HepG2 (cell line): ENCODE data around the gene SCT. TPM values are rescaled to one million over a fixed set of nuclear protein-coding genes. Genes with fewer than 3 reads are reported as not detected.

ENCODE experiments used
- ATAC-seq: fragments of 200-7000 bp; cut with Tn5 transposase; 3 replicates; pipeline ENCODE4 v1.9.1; 2020; ENCODE audit warnings: mild to moderate bottlenecking, moderate library complexity
- BruUV-seq: library from RNA; stranded (reverse); fragments of 400-500 nt; replicated peaks from 2 replicates; lab custom pipeline; 2021; lab: Mats Ljungman, UMichigan
- CTCF ChIA-PET: fragments of 300-600 bp; formaldehyde crosslinking; extraction: SDS; loops from one replicate; lab custom pipeline; 2021; ENCODE audit warnings: low total read pairs, inconsistent platforms, low intra/inter-chr PET ratio; lab: Yijun Ruan, JAX
- POLR2A ChIA-PET: fragments of 350-600 bp; sonication (Branson Sonifier 250); formaldehyde crosslinking; loops from one replicate; lab custom pipeline; 2020; ENCODE audit warnings: antibody characterized with exemption, inconsistent platforms; lab: Yijun Ruan, JAX
- DNase-seq: peaks from one replicate; pipeline ENCODE4 v3.0.0-alpha.2; 2015; ENCODE audit warnings: low spot score
- FAIRE-seq: peaks from 3 replicates; lab custom pipeline; 2011; peaks lifted over from hg19 to GRCh38; lab: Jason Lieb, UNC
- H2AFZ ChIP-seq: one replicate; pipeline ENCODE4 v1.6.1; 2011; ENCODE audit warnings: low read length, inconsistent platforms
- H3K27ac ChIP-seq: fragments of 300-600 bp; 3 replicates; pipeline ENCODE4 v1.8.0; 2011; ENCODE audit warnings: mixed run types, mild to moderate bottlenecking, mixed read lengths, low read length, inconsistent platforms; ENCODE audit not compliant: insufficient read depth; ENCODE audit errors: extremely low read length
- H3K27me3 ChIP-seq, 2 experiments: fragments of 200-600 bp in 1 of 2; 2 replicates in 1 of 2; 3 replicates in 1 of 2; pipeline versions ENCODE4 v1.6.0 to v1.8.0; 2011; ENCODE audit warnings: low read length in 2 of 2, mild to moderate bottlenecking in 2 of 2, moderate library complexity in 2 of 2, inconsistent platforms in 1 of 2; ENCODE audit not compliant: insufficient read depth in 2 of 2, control insufficient read depth in 1 of 2
- H3K36me3 ChIP-seq, 2 experiments: fragments of 200-600 bp in 1 of 2; replicated peaks in 1 of 2; 2 replicates in 1 of 2; 3 replicates in 1 of 2; pipeline versions ENCODE4 v1.5.1 to v1.8.0; 2011; ENCODE audit warnings: low read length in 2 of 2, inconsistent platforms in 1 of 2; ENCODE audit not compliant: insufficient read depth in 2 of 2, control insufficient read depth in 1 of 2
- H3K4me1 ChIP-seq: 2 replicates; pipeline ENCODE4 v1.5.1; 2012; ENCODE audit warnings: low read length, inconsistent platforms; ENCODE audit not compliant: insufficient read depth
- H3K4me2 ChIP-seq: 2 replicates; pipeline ENCODE4 v1.6.0; 2011; ENCODE audit warnings: low read depth, low read length, inconsistent platforms
- H3K4me3 ChIP-seq, 3 experiments: fragments of 200-600 bp in 1 of 3; sonication (generic), shearing (Covaris generic) in 1 of 3; replicated peaks in 1 of 3; 2 replicates each; pipeline ENCODE4 v1.5.1; 2011 to 2016; ENCODE audit warnings: low read length in 3 of 3, inconsistent platforms in 2 of 3, low read depth in 2 of 3, mild to moderate bottlenecking in 2 of 3, control low read depth in 1 of 3, mixed read lengths in 1 of 3; ENCODE audit not compliant: insufficient read depth in 1 of 3
- H3K79me2 ChIP-seq: one replicate; pipeline ENCODE4 v1.6.1; 2011; ENCODE audit warnings: low read length, inconsistent platforms; ENCODE audit not compliant: insufficient read depth
- H3K9ac ChIP-seq: 2 replicates; pipeline ENCODE4 v1.6.0; 2011; ENCODE audit warnings: mild to moderate bottlenecking, low read depth, low read length, inconsistent platforms; ENCODE audit not compliant: insufficient read depth
- H3K9me3 ChIP-seq: 2 replicates; pipeline ENCODE4 v1.5.1; 2012; ENCODE audit warnings: mild to moderate bottlenecking, low read length
- H4K20me1 ChIP-seq: 2 replicates; pipeline ENCODE4 v1.6.0; 2011; ENCODE audit warnings: inconsistent platforms, mild to moderate bottlenecking, low read length, moderate library complexity; ENCODE audit not compliant: insufficient read depth
- ATRX ChIP-seq: sonication (generic); formaldehyde crosslinking; IDR thresholded peaks from 2 replicates; pipeline ENCODE4 v1.4.0; 2020; ENCODE audit warnings: missing genetic modification reagents, borderline replicate concordance
- GLI4 ChIP-seq: sonication (generic); formaldehyde crosslinking; IDR thresholded peaks from 2 replicates; pipeline ENCODE4 v1.5.1; 2020; ENCODE audit warnings: missing genetic modification reagents, mild to moderate bottlenecking, moderate library complexity, borderline replicate concordance
- KDM5B ChIP-seq: sonication (generic); formaldehyde crosslinking; IDR thresholded peaks from 2 replicates; pipeline ENCODE4 v1.4.0; 2020; ENCODE audit warnings: missing genetic modification reagents, mild to moderate bottlenecking, borderline replicate concordance
- MEF2D ChIP-seq: sonication (generic); formaldehyde crosslinking; IDR thresholded peaks from 2 replicates; pipeline ENCODE4 v1.5.1; 2020; ENCODE audit warnings: mild to moderate bottlenecking, missing genetic modification reagents
- NFE2L1 ChIP-seq: sonication (generic); formaldehyde crosslinking; IDR thresholded peaks from 2 replicates; pipeline ENCODE4 v1.4.0; 2020; ENCODE audit warnings: missing genetic modification reagents, mild to moderate bottlenecking, borderline replicate concordance
- NFYB ChIP-seq: sonication (generic); formaldehyde crosslinking; IDR thresholded peaks from 2 replicates; pipeline ENCODE4 v1.4.0; 2020; ENCODE audit warnings: missing genetic modification reagents
- NR1H2 ChIP-seq: sonication (generic); formaldehyde crosslinking; IDR thresholded peaks from 2 replicates; pipeline ENCODE4 v1.8.1; 2022; ENCODE audit warnings: low read depth, missing genetic modification reagents, borderline replicate concordance
- ZNF143 ChIP-seq: sonication (generic); formaldehyde crosslinking; IDR thresholded peaks from 2 replicates; pipeline ENCODE4 v1.4.0; 2020; ENCODE audit warnings: missing genetic modification reagents
- ZNF543 ChIP-seq: sonication (generic); formaldehyde crosslinking; IDR thresholded peaks from 2 replicates; pipeline ENCODE4 v1.4.0; 2020; ENCODE audit warnings: mild to moderate bottlenecking, missing genetic modification reagents
- ZNF776 ChIP-seq: sonication (generic); formaldehyde crosslinking; IDR thresholded peaks from 2 replicates; pipeline ENCODE4 v1.4.0; 2020; ENCODE audit warnings: mild to moderate bottlenecking, missing genetic modification reagents
- WGBS: methylation state at CpG from one replicate; pipeline ENCODE4 v1.1.6; 2017; ENCODE audit warnings: low lambda C conversion rate; 5-methylcytosine and 5-hydroxymethylcytosine counted together
- in situ Hi-C: cut with HindIII; loops from 2 replicates; pipeline ENCODE4 v1.10.0; 2017; ENCODE audit warnings: low pct_unique_long_range_greater_than_20kb; ENCODE audit not compliant: extremely low pct_ligation_motif_present
- intact Hi-C: fragments of 100-400 bp; cut with micrococcal nuclease; formaldehyde crosslinking; loops from one replicate; pipeline ENCODE4 v1.10.0; 2022; ENCODE audit not compliant: unreplicated experiment
- polyA plus RNA-seq, 8 experiments: library from polyadenylated mRNA; depleted of rRNA in 3 of 8; stranded (reverse) in 7 of 8; unstranded in 1 of 8; fragments of >200 nt; fragmentation: Illumina TruSeq in 4 of 8; extraction: Trizol in 4 of 8; gene quantifications; 2 replicates each; pipeline versions ENCODE4 v1.2.1 to v1.2.3, GENCODE V29; 2011 to 2016; ENCODE audit warnings: low read depth in 4 of 8, missing spikeins in 1 of 8, mixed read lengths in 1 of 8; ENCODE audit not compliant: insufficient read depth in 1 of 8
- total RNA-seq, 5 experiments: library from RNA; depleted of rRNA; stranded (reverse); fragments of >200 nt; fragmentation: Illumina TruSeq; extraction: Trizol; gene quantifications; 2 replicates each; pipeline ENCODE4 v1.2.3, GENCODE V29; 2016; ENCODE audit warnings: low read depth in 1 of 5
- TF ChIP-seq, protein P1 (sequence below): sonication (generic); formaldehyde crosslinking; IDR thresholded peaks from 2 replicates; pipeline ENCODE4 v1.5.0; 2020; ENCODE audit warnings: mild to moderate bottlenecking, missing genetic modification reagents
- TF ChIP-seq, protein P2 (sequence below): sonication (generic); formaldehyde crosslinking; IDR thresholded peaks from 2 replicates; pipeline ENCODE4 v1.5.1; 2020; ENCODE audit warnings: missing genetic modification reagents, mild to moderate bottlenecking, borderline replicate concordance
- TF ChIP-seq, protein P3 (sequence below): IDR thresholded peaks from 2 replicates; pipeline ENCODE4 v1.6.1; 2016; ENCODE audit warnings: missing compliant biosample characterization, missing genetic modification reagents, borderline replicate concordance
- TF ChIP-seq, protein P4 (sequence below): IDR thresholded peaks from 2 replicates; pipeline ENCODE4 v1.6.1; 2016; ENCODE audit warnings: missing compliant biosample characterization, missing genetic modification reagents, borderline replicate concordance
- TF ChIP-seq, protein P5 (sequence below): sonication (generic); formaldehyde crosslinking; IDR thresholded peaks from 2 replicates; pipeline ENCODE4 v1.8.0; 2022; ENCODE audit warnings: mild to moderate bottlenecking, missing genetic modification reagents, moderate library complexity

The SCT gene
- total and polyA plus RNA-seq, 2 of the 13 experiments (the other 11 are each of a cell fraction or from before 2014, with no cell fraction given): not detected

DNA sequence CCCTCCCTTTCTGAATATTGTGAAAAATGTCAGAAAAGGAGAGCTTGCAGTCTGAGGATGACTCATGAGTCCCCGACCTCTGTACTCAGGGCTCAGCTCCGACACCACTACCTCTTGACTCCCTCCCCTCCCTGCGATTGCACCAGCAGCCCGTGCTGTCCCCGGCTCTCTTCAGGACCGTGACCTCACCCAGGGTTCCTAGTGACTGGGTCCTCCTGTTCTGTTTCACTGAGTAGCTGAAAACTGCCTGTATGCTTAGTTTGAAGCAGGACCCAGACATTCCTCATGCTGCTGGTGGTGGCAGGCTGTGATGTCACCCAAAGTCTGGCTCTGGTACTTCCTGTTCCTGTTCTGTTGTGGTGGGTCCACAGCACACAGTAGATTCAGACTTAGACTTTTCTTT is 39.0 kb downstream of the SCT start (continued):
- TF ChIP-seq NFE2L1 (CRISPR knock-in tag): no peak
- no peak for TF ChIP-seq NR1H2 (CRISPR knock-in tag)
- TF ChIP-seq ZNF543 (CRISPR knock-in tag): no peak
- no peak for TF ChIP-seq ATRX (CRISPR knock-in tag)
- TF ChIP-seq GLI4 (CRISPR knock-in tag): no peak
- no peak for TF ChIP-seq NFYB

DNA sequence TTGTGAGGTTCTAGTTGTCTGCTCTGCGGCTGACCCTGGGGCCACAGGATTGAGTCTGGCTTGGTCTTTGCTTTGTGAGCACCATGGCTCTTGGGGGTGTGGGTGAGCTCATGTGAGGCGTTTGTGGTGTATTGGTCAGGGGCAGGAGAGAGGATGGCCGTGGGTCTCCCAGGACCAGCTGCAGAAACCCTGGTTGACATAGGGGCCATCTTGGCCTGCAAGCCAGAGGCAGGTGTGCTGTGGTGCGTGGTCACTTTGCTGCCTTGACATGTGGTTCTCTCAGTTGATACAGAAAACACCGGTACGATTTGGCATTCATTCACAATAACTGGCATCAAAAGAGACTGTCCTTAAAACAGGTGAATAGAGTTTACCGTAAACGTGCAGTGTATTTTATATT is 39.4 kb downstream of the SCT start:
- 31% methylated on average over 7 of the region's 8 CpGs for WGBS
- POLR2A ChIA-PET: interaction anchor here (0.7 to 1.8 kb wide), 16 partner anchors 9 to 232 kb away, joined by 3 to 33 read pairs (median 4); partner anchors contain the start of genes DEAF1, PHRF1 and TMEM80
- TF ChIP-seq, protein P1, sequence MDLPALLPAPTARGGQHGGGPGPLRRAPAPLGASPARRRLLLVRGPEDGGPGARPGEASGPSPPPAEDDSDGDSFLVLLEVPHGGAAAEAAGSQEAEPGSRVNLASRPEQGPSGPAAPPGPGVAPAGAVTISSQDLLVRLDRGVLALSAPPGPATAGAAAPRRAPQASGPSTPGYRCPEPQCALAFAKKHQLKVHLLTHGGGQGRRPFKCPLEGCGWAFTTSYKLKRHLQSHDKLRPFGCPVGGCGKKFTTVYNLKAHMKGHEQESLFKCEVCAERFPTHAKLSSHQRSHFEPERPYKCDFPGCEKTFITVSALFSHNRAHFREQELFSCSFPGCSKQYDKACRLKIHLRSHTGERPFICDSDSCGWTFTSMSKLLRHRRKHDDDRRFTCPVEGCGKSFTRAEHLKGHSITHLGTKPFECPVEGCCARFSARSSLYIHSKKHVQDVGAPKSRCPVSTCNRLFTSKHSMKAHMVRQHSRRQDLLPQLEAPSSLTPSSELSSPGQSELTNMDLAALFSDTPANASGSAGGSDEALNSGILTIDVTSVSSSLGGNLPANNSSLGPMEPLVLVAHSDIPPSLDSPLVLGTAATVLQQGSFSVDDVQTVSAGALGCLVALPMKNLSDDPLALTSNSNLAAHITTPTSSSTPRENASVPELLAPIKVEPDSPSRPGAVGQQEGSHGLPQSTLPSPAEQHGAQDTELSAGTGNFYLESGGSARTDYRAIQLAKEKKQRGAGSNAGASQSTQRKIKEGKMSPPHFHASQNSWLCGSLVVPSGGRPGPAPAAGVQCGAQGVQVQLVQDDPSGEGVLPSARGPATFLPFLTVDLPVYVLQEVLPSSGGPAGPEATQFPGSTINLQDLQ (CRISPR knock-in tag): no peak
- TF ChIP-seq, protein P2, sequence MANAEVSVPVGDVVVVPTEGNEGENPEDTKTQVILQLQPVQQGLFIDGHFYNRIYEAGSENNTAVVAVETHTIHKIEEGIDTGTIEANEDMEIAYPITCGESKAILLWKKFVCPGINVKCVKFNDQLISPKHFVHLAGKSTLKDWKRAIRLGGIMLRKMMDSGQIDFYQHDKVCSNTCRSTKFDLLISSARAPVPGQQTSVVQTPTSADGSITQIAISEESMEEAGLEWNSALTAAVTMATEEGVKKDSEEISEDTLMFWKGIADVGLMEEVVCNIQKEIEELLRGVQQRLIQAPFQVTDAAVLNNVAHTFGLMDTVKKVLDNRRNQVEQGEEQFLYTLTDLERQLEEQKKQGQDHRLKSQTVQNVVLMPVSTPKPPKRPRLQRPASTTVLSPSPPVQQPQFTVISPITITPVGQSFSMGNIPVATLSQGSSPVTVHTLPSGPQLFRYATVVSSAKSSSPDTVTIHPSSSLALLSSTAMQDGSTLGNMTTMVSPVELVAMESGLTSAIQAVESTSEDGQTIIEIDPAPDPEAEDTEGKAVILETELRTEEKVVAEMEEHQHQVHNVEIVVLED: no peak
- TF ChIP-seq, protein P3, sequence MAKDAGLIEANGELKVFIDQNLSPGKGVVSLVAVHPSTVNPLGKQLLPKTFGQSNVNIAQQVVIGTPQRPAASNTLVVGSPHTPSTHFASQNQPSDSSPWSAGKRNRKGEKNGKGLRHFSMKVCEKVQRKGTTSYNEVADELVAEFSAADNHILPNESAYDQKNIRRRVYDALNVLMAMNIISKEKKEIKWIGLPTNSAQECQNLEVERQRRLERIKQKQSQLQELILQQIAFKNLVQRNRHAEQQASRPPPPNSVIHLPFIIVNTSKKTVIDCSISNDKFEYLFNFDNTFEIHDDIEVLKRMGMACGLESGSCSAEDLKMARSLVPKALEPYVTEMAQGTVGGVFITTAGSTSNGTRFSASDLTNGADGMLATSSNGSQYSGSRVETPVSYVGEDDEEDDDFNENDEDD (CRISPR knock-in tag): no peak
- TF ChIP-seq NFYB (no peak), ZNF776 (0 out of 2 replicates have a peak, but pooled peaks have one; percentile 21), MEF2D (CRISPR knock-in tag) (no peak), KDM5B (CRISPR knock-in tag) (peak; percentile 62; the same call in 1 of the 2 replicates), ZNF143 (peak; percentile 3; the same call in 1 of the 2 replicates)
- TF ChIP-seq, protein P4, sequence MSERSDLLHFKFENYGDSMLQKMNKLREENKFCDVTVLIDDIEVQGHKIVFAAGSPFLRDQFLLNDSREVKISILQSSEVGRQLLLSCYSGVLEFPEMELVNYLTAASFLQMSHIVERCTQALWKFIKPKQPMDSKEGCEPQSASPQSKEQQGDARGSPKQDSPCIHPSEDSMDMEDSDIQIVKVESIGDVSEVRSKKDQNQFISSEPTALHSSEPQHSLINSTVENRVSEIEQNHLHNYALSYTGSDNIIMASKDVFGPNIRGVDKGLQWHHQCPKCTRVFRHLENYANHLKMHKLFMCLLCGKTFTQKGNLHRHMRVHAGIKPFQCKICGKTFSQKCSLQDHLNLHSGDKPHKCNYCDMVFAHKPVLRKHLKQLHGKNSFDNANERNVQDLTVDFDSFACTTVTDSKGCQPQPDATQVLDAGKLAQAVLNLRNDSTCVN (CRISPR knock-in tag): no peak
- TF ChIP-seq, protein P5, sequence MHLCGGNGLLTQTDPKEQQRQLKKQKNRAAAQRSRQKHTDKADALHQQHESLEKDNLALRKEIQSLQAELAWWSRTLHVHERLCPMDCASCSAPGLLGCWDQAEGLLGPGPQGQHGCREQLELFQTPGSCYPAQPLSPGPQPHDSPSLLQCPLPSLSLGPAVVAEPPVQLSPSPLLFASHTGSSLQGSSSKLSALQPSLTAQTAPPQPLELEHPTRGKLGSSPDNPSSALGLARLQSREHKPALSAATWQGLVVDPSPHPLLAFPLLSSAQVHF (CRISPR knock-in tag): no peak

More for the DNA sequence above, 39.4 kb downstream of the SCT start:
- Histone ChIP-seq H3K4me3 (peak overlapping the region in 1 of 3 experiments; percentile 15; a peak in 1 of 6 replicates), H3K9ac (no peak overlapping the region), H3K4me1 (peaks cover 54% of the 10 kb centered on the region), H3K27me3 (no peaks in the 10 kb centered on the region), H2AFZ (no peak overlapping the region), H4K20me1 (peaks cover 27% of the 10 kb centered on the region), H3K9me3 (no peaks in the 10 kb centered on the region), H3K4me2 (peak overlapping the region; percentile 60), H3K27ac (peak overlapping the region; percentile 70), H3K79me2 (peaks cover 39% of the 10 kb centered on the region), H3K36me3 (peaks cover 23 to 61% of the 10 kb centered on the region in 2 experiments)
- FAIRE-seq (no peak), DNase-seq (no peak), ATAC-seq (peak; percentile 56)
- BruUV-seq: no TSS peak
- in situ Hi-C loops (no loop called here), intact Hi-C loops (no loop called here)
- CTCF ChIA-PET: no interaction called here
